Measurements from ENCODE around the gene NFATC2. TPM values are rescaled to one million over a fixed set of nuclear protein-coding genes. Genes with fewer than 3 reads are reported as not detected.

The NFATC2 gene
- total RNA-seq, 1 donor from 2014 or later, result not detected

GRCh38 chr20:51514836-51515235, 27.7 kb downstream of the NFATC2 start:
- FAIRE-seq, result no peak
- TF ChIP-seq CTCF (IDR thresholded peaks at IDR 0.05; ENCODE audit: insufficient read depth, low read length, severe bottlenecking), result no peak

GRCh38 chr20:51514249-51514648, 28.3 kb downstream of the NFATC2 start:
- Histone ChIP-seq H3K27me3 (ENCODE audit: control insufficient read depth, insufficient read depth, low read length) (no peaks in the 10 kb centered on the region), H3K4me3 (ENCODE audit: low read depth, low read length) (no peak overlapping the region), H3K36me3 (ENCODE audit: control insufficient read depth, insufficient read depth, low read length) (no peaks in the 10 kb centered on the region)
- DNase-seq (ENCODE audit: low read depth) (no peak), FAIRE-seq (no peak)
- TF ChIP-seq CTCF (IDR thresholded peaks at IDR 0.05; ENCODE audit: insufficient read depth, low read length, severe bottlenecking), result no peak

More at GRCh38 chr20:51514836-51515235, 27.7 kb downstream of the NFATC2 start:
- H3K36me3 ChIP-seq (ENCODE audit: control insufficient read depth, insufficient read depth, low read length), result no peaks in the 10 kb centered on the region
- DNase-seq (ENCODE audit: low read depth), result no peak
- H3K4me3 ChIP-seq (ENCODE audit: low read depth, low read length), result no peak overlapping the region
- no peaks in the 10 kb centered on the region for H3K27me3 ChIP-seq (ENCODE audit: control insufficient read depth, insufficient read depth, low read length)

GRCh38 chr20:51513545-51513944, 29.0 kb downstream of the NFATC2 start:
- no peaks in the 10 kb centered on the region for H3K27me3 ChIP-seq (ENCODE audit: control insufficient read depth, insufficient read depth, low read length)
- DNase-seq (ENCODE audit: low read depth) (no peak), FAIRE-seq (no peak)
- H3K4me3 ChIP-seq (ENCODE audit: low read depth, low read length), result no peak overlapping the region
- no peak for TF ChIP-seq CTCF (IDR thresholded peaks at IDR 0.05; ENCODE audit: insufficient read depth, low read length, severe bottlenecking)
- no peaks in the 10 kb centered on the region for H3K36me3 ChIP-seq (ENCODE audit: control insufficient read depth, insufficient read depth, low read length)

GRCh38 chr20:51512645-51513044, 29.9 kb downstream of the NFATC2 start:
- no peak for TF ChIP-seq CTCF (IDR thresholded peaks at IDR 0.05; ENCODE audit: insufficient read depth, low read length, severe bottlenecking)
- no peak for FAIRE-seq
- DNase-seq (ENCODE audit: low read depth), result no peak
- H3K4me3 ChIP-seq (ENCODE audit: low read depth, low read length), result no peak overlapping the region
- H3K27me3 ChIP-seq (ENCODE audit: control insufficient read depth, insufficient read depth, low read length), result no peaks in the 10 kb centered on the region
- no peaks in the 10 kb centered on the region for H3K36me3 ChIP-seq (ENCODE audit: control insufficient read depth, insufficient read depth, low read length)

GRCh38 chr20:51511861-51512619, 30.5 kb downstream of the NFATC2 start:
- FAIRE-seq (peak; percentile 68), DNase-seq (ENCODE audit: low read depth) (no peak)
- H3K36me3 ChIP-seq (ENCODE audit: control insufficient read depth, insufficient read depth, low read length), result no peaks in the 10 kb centered on the region
- no peak for TF ChIP-seq CTCF (IDR thresholded peaks at IDR 0.05; ENCODE audit: insufficient read depth, low read length, severe bottlenecking)
- H3K4me3 ChIP-seq (ENCODE audit: low read depth, low read length), result no peak overlapping the region
- H3K27me3 ChIP-seq (ENCODE audit: control insufficient read depth, insufficient read depth, low read length), result no peaks in the 10 kb centered on the region

Data from bronchial epithelial cell (primary cell).